GM21576 (cell line): ENCODE data around the gene ZNF140.
A peak's percentile ranks its signal among the peaks of the same experiment; 100 is the strongest.

Source experiments
- ATAC-seq: cut with Tn5 transposase; IDR thresholded peaks from one replicate; pipeline ENCODE4 v1.9.1; 2021; ENCODE audit warnings: mild to moderate bottlenecking, moderate library complexity; ENCODE audit not compliant: unreplicated experiment

The ZNF140 gene

GRCh38 chr12:133130038-133130807, 49.5 kb downstream of the ZNF140 start, which contains the start of the genes ZNF10 and ZNF891:
ZNF10 (plus strand) TSS chr12:133130627; CDS start chr12:133144493, 13,866 bp downstream.
ZNF891 (minus strand) TSS chr12:133130274; CDS start chr12:133121918, 8,356 bp downstream.
- peak; percentile 95 for ATAC-seq

- ATAC-seq = no peak
Measured at GRCh38 chr12:133130808-133131128, 50.0 kb downstream of the ZNF140 start.

- no peak for ATAC-seq
Measured at GRCh38 chr12:133135747-133136146, 55.0 kb downstream of the ZNF140 start.

GRCh38 chr12:133145981-133146380, 65.3 kb downstream of the ZNF140 start:
- no peak for ATAC-seq

- ATAC-seq = no peak
Measured at GRCh38 chr12:133156125-133156690, 75.5 kb downstream of the ZNF140 start.
